Epidermal melanocyte (primary cell): ENCODE measurements around the gene SLFN11.
A peak's percentile ranks its signal among the peaks of the same experiment; 100 is the strongest.
"Not testable (repeated sequence)": the region's sequence is repeated elsewhere in the genome, so short reads cannot be mapped to it uniquely, and the experiment has no call there.

Experiments
- DNase-seq: peaks from one replicate; pipeline ENCODE4 v3.0.0; 2011; ENCODE audit warnings: low spot score; ENCODE audit not compliant: insufficient read length

Gene SLFN11

DNA sequence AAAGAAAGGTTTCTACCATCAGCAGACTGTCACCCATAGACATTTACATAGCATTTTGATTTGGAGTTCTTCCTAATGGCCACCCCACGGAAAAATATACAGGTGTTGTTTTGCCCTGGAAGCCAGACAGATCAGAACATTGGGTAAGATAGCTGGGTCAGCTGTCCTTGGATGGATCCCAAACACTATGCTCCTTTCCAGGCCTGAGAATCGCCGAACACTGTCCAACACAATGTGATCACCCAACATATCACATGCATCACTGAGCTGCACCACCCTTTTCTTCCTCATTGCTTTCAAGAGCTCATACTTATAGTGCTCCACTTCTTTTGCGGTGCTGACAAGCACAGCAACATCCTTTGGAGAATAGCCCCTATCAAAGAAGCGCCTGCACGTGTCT, 21.1 kb downstream of the SLFN11 start:
- DNase-seq: no peak

DNA sequence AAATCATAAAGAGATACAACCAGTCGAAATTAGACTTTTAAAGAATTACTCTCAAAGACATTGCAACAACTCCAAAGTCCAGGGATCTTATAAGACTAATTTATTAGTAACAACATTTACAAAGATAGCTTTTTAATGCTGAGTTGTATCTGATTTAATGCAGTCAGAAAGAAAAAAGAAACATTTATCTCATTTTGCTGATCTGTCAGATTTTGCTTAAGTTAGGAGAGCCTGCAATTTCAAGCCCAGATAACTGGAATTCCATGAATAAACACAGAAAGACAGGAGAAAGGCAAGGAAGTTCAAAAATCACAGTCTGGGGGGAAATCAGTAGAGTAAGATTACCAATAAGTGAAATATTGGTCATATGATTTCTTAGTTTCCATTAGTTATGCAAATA, 22.9 kb downstream of the SLFN11 start:
- DNase-seq: no peak

DNA sequence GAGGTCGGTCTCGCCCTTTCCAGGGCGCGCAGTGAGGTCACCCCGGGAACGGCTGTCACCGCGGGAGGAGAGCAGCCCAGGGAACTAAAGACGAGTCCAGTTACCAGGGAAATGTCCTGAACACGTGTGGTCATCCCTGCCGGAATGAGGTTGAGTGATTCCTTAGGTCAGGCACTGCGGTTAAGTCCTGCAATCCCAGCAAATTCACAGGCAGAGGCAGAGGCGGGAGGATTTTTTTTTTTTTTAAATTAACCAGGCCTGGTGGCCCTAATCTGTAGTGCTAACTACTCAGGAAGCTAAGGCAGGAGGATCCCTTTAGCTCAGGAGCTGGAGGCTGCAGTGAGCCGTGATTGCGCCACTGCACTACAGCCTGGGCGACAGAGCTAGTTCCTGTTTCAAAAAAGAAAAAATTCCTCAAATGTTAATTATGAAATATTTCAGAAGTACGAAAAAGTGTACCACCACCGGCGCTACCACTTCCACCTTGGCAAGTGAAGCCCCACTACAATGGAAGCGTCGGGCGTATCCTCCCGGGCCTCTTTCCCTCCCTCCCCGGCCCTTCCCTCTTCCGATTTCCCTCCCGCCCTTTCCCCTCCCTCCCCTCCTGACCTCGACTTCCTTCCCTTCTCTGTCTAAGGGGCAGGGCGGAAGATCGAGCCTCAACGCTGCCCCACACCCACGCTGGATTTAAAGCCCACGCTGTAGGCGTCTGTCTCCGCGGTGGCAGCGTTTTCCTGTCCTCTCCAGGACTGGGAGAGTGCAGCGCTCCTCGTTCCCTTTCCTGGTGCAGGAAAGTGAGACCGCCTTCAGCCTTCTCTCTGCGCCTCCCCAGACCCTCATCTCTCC, 27.3 kb downstream of the SLFN11 start:
- peak; percentile 42 for DNase-seq

DNA sequence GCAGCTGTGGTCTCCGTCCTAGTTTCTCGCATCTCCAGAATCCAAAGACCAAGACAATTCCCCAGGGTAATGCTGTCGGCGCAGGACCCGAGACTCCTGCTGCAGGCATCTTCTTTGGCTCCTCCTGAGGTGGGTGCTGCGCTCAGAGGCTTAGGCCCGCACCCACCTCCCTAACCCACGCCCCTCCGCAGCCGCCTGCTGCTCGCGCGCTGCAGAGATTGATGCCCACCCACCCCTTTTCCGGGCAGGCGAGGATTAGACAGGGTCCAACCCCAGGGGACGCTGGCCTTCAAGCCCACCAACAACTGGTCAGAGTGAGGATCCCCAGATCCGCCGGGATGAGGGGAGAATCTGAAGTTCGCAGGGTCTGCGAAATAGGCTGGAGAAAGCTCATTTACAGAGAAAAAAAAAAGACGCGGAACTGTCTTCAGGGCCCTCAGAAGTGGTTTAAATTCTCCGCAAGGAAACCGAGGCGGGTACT, 27.9 kb downstream of the SLFN11 start:
- DNase-seq: no peak

DNA sequence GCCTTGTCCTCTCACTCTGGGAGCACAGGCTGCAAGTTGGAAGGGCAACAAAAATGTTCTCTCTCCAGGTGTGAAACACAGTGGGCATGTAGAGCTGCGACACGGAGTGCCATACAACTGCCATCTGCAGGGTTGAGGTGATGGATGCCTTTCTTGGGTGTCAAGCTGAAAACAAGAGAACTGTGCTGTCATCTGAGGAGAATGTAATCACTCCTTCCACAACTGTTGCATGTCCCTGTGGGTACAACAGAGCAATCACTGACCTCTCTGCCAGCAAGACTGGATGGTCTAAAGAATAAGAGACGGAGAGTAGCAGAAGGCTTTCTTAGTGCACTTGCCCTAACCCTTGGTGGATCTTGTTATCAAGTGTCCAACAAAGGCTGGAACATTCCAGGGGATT, 29.2 kb downstream of the SLFN11 start:
- no peak for DNase-seq

DNA sequence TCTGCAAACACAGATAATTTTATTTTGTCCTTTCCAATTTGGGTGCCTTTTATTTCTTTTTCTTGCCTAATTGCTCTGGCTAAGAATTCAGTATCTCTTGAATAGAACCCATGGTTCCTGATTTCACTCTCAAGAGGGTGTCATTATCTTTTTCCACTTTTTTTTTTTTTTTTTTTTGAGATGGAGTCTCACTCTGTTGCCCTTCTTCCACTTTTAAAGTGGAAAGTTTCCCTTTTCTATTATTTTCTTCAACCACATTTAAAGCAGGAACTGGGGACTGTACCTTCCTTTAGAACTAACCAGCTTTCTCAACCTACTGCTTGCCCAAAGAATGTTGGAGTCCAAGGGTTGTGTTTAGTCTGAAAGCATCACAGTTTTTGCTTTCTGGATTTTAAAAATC, 31.1 kb downstream of the SLFN11 start:
- no peak for DNase-seq

DNA sequence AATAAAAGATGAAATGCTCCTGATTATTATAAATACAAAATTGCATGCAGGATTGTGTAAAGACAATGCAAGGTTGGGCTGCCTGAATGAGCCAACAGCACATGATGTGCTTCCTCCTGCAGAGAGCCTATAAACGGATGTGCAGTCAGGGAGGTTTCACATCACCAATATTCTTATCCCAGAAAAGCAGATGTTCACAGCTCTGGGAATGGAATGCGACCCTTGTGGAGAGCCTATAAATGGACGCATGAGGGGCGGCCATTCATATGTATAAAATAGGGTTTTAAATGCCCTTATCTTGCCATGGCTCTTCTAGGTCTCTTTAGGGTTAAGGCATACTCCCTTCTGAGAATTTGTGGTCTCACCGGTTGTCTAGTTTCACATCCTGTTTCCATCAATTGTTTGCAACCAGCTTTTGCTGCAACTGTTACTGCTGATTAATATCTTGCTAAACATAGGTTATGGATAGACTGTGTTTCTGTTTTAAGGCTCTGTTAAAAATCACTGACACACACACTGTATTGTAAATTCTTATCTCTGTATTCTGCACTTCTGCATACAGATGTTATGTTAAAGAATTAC, 31.9 kb downstream of the SLFN11 start:
- no peak for DNase-seq

DNA sequence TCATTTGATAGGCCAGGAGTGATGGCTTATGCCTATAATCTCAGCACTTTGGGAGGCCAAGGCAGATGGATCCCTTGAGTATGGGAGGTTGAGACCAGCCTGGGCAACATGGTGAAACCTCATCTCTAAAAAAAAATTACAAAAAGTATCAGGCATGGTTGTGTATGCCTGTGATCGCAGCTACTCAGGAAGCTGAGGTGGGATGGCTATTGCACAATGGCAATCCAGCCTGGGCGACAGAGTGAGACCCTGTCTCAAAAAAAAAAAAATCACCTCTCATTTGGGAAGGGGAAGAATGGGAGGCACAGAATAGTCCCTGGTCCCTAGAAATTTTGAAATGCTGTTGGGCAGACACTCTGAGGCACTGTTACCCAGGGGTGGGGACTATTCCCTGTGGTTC, 35.2 kb downstream of the SLFN11 start:
- no peak for DNase-seq

DNA sequence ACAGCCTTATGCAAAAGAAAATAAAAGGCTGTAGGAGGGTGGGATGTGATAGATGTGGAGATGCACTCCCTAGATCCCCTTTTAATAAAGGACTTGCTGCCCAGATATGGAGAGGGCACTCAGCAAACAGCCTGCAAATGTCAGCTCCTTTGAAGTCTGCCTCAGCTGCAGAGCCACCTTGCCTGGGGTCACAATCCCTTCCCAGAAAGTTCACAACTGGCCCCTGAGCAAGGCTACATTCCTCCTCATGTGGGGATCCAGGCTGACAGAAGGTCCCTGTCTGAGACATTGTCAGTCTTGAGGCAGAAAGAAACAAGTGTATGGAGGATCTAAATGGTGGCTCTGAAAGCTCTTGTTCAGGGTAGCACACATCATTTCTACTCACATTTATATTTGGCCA, 36.1 kb downstream of the SLFN11 start:
- no peak for DNase-seq

DNA sequence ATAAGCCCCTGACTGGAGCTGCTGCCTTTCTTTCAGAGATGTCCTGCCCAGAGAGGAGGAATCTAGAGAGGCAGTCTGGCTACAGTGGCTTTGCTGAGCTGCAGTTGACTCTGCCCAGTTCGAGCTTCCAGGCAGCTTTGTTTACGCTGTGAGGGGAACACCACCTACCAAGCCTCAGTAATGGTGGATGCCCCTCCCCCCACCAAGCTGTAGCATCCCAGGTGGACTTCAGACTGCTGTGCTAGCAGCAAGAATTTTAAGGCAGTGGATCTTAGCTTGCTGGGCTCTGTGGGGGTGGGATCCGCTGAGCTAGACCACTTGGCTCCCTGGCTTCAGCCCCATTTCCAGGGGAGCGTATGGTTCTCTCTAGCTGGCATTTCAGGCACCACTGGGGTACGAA, 39.8 kb downstream of the SLFN11 start:
- DNase-seq: not testable (repeated sequence)

DNA sequence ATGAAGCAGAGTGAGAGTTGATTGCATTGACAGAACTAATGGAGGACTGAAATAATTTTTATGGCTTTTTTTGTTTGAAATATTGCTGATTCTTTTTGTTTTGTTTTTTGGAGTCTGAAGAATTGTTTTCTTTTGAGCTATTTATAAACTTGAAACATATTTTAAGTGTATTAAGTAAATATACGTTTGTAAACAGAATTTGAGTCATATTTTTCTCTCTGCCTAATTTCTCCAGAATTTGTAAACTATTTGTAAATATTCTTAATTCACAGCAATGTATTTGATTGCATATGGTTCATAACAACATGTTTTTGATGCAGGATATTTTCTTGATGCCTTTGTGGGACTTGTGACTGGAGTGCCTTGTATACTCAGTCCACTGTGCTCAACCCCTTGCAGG, 50.7 kb downstream of the SLFN11 start:
- no peak for DNase-seq

DNA sequence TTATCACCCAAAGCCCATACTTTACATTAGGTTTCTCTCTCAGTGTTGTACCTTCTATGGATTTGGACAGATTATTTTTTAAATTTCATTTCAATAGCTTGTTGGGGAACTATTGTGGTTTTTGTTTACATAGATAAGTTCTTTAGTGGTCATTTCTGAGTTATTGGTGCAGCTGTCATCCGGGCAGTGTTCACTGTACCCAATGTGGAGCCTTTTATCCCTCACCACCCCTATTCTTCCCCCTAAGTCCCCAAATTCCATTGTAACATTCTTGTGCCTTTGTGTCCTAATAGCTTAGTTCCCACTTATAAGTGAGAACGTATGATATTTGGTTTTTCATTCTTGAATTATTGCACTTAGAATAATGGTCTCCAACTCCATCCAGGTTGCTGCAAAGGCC, 57.5 kb downstream of the SLFN11 start:
- DNase-seq: no peak

DNA sequence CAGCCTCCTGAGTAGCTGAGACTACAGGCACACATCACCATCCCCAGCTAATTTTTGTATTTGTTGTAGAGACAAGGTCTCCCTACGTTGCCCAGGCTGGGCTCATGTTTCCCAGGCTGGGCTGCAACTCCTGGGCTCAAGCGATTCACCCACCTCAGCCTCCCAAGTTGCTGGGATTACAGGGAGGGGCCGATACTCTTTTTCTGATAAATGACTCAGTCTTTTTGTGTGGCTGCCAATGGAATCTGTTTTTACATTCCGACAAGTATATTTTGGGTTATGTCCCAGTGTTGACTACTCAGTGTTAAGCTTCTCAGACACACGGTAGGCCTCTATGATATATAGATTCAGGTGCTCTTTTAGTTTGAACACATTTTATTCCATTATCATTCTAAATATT, 58.1 kb downstream of the SLFN11 start:
- DNase-seq: no peak

DNA sequence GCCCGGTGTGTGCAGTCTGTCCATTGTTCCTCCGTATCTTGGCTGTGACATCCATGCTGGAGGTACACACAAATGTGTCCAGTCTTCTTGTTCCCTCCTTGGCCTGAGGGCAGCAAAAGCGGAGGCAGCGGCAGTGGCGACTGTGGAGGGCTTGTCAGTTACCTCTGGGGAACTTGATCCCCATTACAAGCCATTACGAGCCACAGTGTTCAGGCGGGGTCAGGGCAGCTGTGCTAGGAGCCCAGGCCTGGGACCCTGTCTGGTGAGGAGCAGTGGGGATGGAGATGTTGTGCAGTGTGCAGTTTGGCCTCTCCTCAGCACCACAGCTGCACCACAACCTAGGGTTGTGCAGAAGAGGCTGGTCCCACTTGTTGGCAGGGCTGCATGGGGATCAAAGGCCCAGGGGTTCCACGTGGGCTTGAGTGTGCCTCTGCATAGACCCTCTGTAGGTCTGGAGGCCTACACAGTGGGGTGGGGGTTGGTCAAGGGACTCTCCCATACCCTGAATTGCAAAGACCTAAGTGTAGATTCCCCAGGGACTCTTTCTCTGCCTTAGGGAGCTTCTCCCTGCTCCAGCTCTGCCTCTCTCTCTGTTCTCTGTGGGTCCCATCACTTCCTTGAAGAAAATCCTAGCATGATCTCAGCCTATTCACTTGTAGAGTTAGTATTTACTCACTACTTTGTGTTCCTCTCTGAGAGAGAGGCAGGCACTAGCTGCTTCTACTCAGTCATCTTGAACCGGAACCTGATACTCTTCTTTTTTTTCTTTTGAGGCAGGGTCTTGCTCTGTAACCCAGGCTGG, 58.8 kb downstream of the SLFN11 start:
- DNase-seq: no peak

DNA sequence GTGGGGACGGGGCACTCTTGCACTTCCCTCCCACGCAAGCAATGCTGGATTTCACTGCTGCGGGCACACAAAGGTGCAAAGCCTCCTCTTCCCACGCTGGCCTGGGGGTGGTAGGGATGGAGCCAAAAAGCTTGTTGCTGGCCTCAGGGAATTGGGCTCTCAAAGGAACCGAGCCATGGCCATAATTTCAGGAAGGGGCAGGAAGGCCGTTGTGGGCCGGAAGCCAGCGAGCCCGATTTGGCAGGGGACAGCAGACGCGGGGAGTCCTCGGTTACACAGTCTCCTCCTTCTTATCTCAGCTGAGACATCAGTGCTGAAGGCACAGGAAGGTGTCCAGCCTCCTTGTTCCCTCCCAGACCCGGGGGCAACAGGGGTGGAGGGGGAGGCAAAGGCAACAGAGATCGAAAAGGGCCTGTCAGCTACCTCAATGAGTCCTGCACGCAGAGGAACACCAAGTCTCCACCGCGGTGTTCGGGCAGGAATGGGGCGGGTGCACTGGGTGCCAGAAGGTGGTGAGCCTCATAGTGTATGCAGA, 59.5 kb downstream of the SLFN11 start:
- no peak for DNase-seq

DNA sequence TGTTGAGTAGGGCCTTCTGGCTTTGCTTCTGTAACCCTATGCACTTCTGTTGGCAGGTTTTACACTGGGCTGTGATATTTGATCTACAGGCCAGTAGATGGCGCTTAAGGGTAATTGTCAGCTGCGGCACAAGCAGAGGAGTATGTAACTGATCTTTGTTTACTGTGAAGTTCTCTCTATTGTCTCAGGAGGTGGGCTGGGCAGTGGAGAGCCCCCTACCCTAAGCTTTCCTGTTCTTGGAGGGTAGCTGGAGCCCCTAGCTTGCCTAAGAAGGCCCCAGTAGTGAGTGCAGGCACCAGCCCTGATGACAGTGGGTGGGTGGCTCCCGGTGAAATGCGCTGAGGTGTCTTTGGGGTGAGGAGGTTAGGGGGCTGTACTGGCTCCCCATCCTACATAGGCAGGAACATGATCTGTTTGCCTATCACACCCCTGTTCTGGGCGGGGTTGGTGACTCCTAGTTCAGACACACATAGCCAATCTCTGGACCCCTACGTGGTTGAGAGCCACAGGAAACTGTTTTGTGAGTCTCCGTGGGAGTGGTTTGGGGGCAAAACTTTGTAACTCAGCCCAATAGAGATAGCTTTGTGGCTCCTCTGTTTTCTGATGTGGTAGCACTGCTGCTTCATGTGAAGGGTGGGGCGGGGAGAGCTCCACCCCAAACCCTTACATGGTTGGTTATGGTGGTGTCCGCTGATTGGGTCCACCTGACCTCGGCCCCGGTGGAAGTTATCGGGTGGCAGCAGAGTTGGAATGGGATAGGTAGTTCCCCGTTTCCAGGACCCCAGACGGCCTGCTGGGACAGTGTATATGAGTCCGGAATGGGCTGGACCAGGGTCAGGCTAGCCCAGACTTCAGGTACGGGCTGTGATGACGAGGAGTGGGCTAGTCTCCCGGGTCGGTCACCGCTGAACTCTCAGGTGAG, 60.4 kb downstream of the SLFN11 start:
- DNase-seq: peak; percentile 57

DNA sequence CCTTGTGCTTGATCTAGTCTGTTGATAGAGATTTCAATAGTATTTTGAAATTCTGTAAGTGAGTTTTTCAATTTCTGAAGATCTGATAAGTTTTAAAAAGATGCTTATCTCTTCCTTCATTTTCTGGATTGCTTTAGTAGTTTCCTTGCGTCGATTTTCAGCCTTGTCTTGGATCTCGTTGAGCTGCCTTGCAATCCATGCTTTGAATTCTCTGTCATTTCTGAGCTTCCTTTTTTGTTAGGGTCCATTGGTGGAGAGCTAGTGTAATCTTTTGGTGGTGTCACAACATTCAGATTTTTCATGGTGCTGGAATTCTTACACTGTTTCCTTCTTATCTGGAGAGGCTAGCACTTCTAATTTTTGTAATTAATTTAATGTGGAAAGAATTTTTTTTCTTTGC, 61.1 kb downstream of the SLFN11 start:
- no peak for DNase-seq

DNA sequence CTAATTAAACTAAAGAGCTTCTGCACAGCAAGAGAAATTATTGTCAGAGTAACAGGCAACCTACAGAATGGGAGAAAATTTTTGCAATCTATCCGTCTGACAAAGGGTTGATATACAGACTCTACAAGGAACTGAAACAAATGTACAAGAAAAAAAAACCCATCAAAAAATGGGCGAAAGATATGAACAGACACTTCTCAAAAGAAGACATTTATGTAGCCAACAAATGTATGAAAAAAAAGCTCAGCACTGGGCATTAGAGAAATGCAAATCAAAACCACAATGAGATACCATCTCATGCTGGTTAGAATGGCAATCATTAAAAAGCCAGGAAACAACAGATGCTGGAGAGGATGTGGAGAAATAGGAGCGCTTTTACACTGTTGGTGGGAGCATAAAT, 64.1 kb downstream of the SLFN11 start:
- not testable (repeated sequence) for DNase-seq
